Mucosa of gallbladder (tissue), 1 donor: ENCODE data around the gene NXPH3. TPM values are rescaled to one million over a fixed set of nuclear protein-coding genes. Genes with fewer than 3 reads are reported as not detected.

Experiments used
- DNase-seq: peaks from one replicate; pipeline ENCODE4 v3.0.0-alpha.2; 2020; ENCODE audit warnings: low spot score
- total RNA-seq: library from RNA; stranded (reverse); gene quantifications from one replicate; pipeline ENCODE4 v1.2.1, GENCODE V29; 2021
- donor health status: DM: no; HTN: no; CAD: no.

Gene NXPH3
- total RNA-seq, 1 donor from 2014 or later = 2.9 TPM

- no peak for DNase-seq
These were observed 53.8 kb downstream of the NXPH3 start for GRCh38 chr17:49629447-49629846.

- no peak for DNase-seq
These were observed 54.6 kb downstream of the NXPH3 start for GRCh38 chr17:49630113-49630900.

- no peak for DNase-seq
These were observed 55.8 kb downstream of the NXPH3 start for GRCh38 chr17:49631496-49631895.

Other genes starting within 250 kb of the NXPH3 start
- gene ZNF652, start 213.6 kb upstream of the NXPH3 start, total RNA-seq = 67.4 TPM
- 141 TPM for gene PHB1, start 161.0 kb upstream of the NXPH3 start, total RNA-seq
- 10.3 TPM for gene NGFR, start 80.6 kb upstream of the NXPH3 start, total RNA-seq
- gene SPOP, start 102.2 kb downstream of the NXPH3 start, total RNA-seq = 78.3 TPM
- gene SLC35B1, start 132.1 kb downstream of the NXPH3 start, total RNA-seq = 35.3 TPM
- gene FAM117A, start 188.3 kb downstream of the NXPH3 start, total RNA-seq = 14.2 TPM
- gene KAT7, start 212.8 kb downstream of the NXPH3 start, total RNA-seq = 63.8 TPM